ENCODE measurements around the gene AKT1S1.
A peak's percentile ranks its signal among the peaks of the same experiment; 100 is the strongest.

AKT1S1 gene

GRCh38 chr19:49864890-49865289, 12.3 kb downstream of the AKT1S1 start:
- ChIA-PET POLR2A (no interaction called here), CTCF (no interaction called here)
- no peak for DNase-seq (ENCODE audit: extremely low spot score)
- TF ChIP-seq, protein P1, sequence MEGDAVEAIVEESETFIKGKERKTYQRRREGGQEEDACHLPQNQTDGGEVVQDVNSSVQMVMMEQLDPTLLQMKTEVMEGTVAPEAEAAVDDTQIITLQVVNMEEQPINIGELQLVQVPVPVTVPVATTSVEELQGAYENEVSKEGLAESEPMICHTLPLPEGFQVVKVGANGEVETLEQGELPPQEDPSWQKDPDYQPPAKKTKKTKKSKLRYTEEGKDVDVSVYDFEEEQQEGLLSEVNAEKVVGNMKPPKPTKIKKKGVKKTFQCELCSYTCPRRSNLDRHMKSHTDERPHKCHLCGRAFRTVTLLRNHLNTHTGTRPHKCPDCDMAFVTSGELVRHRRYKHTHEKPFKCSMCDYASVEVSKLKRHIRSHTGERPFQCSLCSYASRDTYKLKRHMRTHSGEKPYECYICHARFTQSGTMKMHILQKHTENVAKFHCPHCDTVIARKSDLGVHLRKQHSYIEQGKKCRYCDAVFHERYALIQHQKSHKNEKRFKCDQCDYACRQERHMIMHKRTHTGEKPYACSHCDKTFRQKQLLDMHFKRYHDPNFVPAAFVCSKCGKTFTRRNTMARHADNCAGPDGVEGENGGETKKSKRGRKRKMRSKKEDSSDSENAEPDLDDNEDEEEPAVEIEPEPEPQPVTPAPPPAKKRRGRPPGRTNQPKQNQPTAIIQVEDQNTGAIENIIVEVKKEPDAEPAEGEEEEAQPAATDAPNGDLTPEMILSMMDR (IDR thresholded peaks at IDR 0.05; ENCODE audit: control extremely low read depth, extremely low read depth, low read depth, missing control alignments) = no peak

GRCh38 chr19:49863935-49864320, 13.2 kb downstream of the AKT1S1 start:
- ChIA-PET POLR2A (no interaction called here), CTCF (interaction anchor here (1.1 kb wide), 1 partner anchor 13 kb away, joined by 3 read pairs; no protein-coding TSS in a partner anchor)
- DNase-seq (ENCODE audit: extremely low spot score) = no peak
- TF ChIP-seq, protein P1 (IDR thresholded peaks at IDR 0.05; ENCODE audit: control extremely low read depth, extremely low read depth, low read depth, missing control alignments) = no peak

DNA sequence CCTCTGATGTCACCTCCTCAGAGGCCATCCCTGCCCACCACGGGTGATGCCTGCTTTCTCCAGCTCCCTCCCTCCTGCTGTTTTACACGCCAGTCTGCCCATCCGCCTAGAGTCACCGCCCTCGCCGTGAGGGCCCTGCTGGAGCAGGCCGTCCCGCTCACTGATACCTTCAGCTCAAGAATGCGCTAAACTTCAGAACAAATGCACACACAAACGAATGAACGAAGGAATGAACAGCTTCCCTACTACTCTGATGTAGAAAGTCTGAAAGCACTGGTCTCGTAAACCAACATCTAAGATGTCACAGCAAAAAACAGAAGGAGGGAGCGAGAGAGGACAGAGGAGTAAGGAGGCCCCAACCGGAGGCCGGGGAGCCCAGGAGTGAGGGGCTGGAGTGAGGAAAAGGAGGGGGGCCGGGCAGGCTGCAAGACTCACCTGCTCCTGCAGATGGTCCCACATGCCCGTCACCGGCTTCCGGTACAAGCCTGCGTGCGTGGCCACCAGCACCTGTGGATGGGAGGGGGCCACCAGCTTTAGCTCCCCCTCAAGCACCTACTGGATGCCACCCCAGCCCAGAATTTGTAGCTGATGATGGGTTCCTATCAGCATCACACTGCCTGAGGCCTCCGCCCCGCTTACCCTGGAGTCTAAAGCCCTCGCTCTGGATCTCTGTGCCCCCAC, 13.8 kb downstream of the AKT1S1 start:
- POLR2A ChIA-PET = no interaction called here
- DNase-seq (ENCODE audit: extremely low spot score) = no peak
- CTCF ChIA-PET = interaction anchor here (1.1 kb wide), 1 partner anchor 13 kb away, joined by 3 read pairs; no protein-coding TSS in a partner anchor
- TF ChIP-seq, protein P1 (IDR thresholded peaks at IDR 0.05; ENCODE audit: control extremely low read depth, extremely low read depth, low read depth, missing control alignments) = no peak

DNA sequence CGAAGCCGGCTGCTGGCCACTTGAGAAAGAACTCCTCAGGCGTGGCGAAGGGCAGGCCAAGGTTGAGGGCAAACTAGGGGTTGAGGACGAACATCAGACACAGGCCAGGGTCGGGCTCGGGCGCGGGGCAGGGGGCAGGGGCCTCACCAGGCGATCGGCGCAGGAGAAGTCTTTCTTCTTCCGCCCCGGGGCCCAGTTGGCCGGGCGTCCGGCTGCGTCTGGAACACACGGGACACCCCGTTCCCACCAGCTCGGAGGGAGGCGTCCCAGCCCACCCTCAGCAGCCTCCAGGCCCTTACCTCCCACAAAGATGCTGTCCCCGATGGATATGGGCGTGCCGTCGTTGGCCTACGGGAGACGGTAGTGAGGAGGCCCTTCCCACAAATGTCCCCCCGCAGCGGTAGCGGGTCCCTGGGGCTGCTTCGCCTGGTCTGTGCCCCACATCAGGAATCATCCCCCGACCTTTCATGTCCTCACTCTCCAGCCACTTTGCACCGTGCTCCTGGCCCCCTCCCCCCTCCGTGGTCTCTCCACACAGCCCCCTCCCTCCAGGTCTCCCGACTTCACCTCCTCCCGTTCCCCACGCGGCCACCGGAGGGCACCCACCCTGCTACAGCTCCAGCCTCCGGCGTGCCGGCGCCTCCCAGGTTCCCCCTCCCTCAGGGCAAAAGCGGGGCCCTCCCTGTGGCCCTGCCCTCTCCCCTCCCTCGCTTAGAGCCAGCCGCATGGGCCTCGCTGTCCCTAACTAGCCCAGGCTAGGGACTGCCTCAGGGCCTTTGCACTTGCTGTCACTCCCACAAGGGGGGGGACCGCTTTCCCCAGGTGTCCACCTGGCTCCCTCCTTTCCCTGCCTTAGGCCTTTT, 14.5 kb downstream of the AKT1S1 start:
- ChIA-PET POLR2A (interaction anchor here (0.5 kb wide), 1 partner anchor 15 kb away, joined by 3 read pairs; the partner anchor contains the start of genes AKT1S1 and TBC1D17), CTCF (interaction anchor here (0.9 to 1.1 kb wide), 2 partner anchors 12 kb away, joined by 3 read pairs; partner anchors contain the start of gene PTOV1)
- DNase-seq (ENCODE audit: extremely low spot score) = no peak
- TF ChIP-seq, protein P1 (IDR thresholded peaks at IDR 0.05; ENCODE audit: control extremely low read depth, extremely low read depth, low read depth, missing control alignments) = peak; percentile 6

DNA sequence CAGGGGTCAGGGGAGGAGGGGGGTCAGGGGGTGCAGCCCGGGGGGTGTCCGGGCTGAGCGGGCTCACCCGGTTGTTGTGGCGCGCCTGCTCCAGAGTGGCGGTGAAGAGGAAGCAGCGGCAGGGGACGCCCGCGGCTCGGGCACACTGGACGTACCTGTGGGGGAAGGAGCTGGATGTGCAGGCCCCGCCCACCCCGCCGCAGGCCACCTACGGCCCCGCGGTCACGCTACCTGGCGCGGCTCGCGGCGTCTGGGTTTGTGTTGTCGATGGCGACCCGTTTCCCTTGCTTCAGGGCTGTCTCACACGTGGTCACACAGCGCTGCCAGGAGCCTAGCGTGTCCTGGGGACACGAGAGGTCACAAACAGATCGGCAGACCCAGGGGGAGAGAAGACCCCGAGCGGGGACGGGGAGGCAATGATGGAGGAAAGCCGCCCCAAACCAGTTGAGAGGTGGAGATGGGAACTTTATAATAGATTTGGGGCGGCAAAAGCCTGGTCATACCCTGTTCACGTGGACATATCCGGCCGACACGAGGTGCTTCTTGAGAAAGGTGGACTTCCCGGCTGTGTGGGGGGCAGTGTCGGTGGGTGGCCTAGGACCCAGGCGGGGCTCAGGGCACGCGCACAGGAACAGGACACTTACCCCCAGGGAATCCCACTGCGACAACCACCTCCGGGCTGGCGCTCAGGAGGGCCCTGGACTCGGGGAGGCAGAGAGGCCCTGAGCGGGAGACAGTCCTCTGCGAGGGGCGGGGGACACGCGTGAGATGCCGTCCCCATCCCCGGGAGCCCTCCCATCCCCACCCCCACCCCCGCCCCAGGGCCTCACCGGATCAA, 15.4 kb downstream of the AKT1S1 start:
- no peak for DNase-seq (ENCODE audit: extremely low spot score)
- CTCF ChIA-PET = interaction anchor here (0.9 kb wide), 1 partner anchor 11 kb away, joined by 3 read pairs; the partner anchor contains the start of gene PTOV1
- POLR2A ChIA-PET = interaction anchor here (0.5 kb wide), 1 partner anchor 16 kb away, joined by 3 read pairs; the partner anchor contains the start of genes AKT1S1 and TBC1D17
- TF ChIP-seq, protein P1 (IDR thresholded peaks at IDR 0.05; ENCODE audit: control extremely low read depth, extremely low read depth, low read depth, missing control alignments) = no peak

- DNase-seq (ENCODE audit: extremely low spot score) = no peak
- ChIA-PET CTCF (no interaction called here), POLR2A (no interaction called here)
- TF ChIP-seq, protein P1 (IDR thresholded peaks at IDR 0.05; ENCODE audit: control extremely low read depth, extremely low read depth, low read depth, missing control alignments) = no peak
Measured at GRCh38 chr19:49861107-49861506, 16.0 kb downstream of the AKT1S1 start.
